ENCODE results near the gene FBXO9.
"Not testable (repeated sequence)": the region's sequence is repeated elsewhere in the genome, so short reads cannot be mapped to it uniquely, and the experiment has no call there.

The FBXO9 gene

GRCh38 chr6:53048431-53049195, 16.6 kb upstream of the FBXO9 start:
- no peak for DNase-seq

- DNase-seq = no peak
These were observed 15.8 kb upstream of the FBXO9 start for GRCh38 chr6:53049415-53049814.

- DNase-seq = not testable (repeated sequence)
These were observed 13.1 kb upstream of the FBXO9 start for GRCh38 chr6:53052152-53052551.

- no peak for DNase-seq
These were observed 10.7 kb upstream of the FBXO9 start for GRCh38 chr6:53054532-53054931.

DNA sequence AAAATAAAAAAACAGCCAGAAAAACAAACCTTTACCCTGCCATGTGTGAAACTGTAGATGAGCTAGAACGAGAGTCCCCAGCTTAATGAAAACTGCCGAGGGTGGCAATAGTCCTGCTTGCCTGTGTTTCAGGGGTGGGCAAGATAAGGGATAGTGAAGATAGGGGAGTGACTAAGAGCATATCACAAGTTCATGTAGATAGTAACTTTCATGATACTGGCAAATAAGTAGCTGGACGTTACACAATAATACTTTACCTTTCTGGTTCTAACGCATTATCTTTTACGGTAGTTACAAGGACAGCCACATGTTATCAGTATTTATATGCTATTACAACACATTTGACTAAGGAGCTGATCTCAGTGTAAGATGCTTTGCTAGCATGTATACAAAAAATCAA, 9.3 kb upstream of the FBXO9 start:
- no peak for DNase-seq

GRCh38 chr6:53056273-53056672, 8.9 kb upstream of the FBXO9 start:
- no peak for DNase-seq

GRCh38 chr6:53058388-53059195, 6.6 kb upstream of the FBXO9 start:
- DNase-seq = no peak

DNA sequence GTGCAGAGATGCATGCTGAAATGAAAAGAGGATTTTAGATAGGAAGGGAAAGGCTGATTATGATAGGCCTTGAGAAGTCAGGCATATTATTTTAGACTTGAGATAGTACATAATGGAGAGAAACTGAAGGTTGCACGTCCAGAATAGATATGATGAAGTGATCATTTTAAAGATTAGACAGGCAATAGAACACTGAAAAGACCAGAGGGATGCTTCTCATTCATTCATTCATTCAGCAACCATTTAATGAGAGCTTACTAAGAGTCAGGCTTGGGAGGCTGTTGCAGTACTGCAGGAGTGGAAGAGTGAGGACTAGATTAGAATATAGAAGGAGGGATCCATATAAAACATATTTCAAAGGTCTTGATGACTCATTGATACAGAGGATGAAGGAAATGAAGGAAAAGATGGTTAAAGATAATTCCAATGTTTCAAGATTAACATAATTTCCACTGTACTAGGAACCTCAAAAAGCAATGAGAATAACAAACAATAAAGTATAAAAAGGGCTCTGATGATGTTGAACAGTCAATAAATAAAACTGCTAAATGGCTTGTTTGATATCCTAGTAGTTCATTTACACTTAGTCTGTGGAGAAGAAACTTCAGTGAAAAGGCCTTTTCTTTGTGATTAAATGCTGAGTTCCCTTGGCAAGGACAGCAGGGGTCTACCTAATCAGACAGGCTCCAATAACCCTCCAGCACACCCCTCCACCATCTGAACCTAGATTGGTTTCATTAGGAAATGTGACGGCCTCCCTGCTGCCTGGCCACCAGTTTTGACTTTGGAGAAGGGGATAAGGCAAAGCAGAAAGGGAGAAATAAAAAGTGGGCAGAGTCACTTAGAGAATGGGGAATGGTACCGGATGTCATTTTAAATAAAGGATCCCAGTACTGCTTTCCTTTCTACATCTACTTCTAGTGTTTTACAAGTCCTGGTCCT, 5.3 kb upstream of the FBXO9 start:
- no peak for DNase-seq

- no peak for DNase-seq
These were observed 3.0 kb upstream of the FBXO9 start for GRCh38 chr6:53062169-53062539.

DNA sequence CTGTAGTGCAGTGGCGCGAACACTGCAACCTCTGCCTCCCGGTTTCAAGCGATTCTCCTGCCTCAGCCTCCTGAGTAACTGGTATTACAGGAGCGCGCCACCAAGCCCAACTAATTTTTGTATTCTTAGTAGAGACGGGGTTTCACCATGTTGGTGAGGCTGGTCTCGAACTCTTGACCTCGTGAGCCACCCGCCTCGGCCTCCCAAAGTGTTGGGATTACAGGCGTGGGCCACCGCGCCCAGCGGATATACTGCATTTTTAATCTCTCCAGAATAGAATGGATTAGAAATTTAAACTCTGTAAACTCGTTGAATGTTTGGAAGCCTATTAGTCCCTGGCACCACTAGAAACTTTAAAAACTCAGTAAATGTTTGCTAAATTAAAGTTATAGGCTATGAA, 949 bp upstream of the FBXO9 start:
- DNase-seq = not testable (repeated sequence)

DNA sequence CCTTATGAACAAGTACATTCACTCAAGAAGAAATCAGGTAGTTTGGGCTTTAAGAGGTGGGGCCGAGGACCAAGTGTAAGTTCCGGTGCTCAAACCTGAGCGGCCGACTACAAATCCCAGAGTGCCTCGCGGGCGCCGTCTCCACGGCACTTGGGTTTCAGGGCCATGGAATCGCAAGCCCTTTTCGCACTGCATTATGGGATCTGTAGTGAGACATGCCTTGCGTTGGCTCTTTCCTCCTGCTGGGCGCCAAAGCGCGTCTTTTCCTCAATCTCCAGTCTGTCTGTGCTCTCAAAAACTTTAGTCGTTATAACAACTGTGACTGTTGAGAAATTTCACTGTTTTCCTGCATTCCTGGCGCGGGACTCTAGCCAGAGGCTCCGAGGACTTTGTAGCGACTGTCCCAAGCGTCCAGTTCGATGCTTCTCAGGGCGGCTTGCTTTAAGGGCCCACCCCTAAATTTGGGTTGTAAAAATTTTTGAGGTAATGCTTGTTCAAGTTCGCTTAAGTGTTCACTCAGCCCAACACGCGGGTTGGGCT, 408 bp upstream of the FBXO9 start:
- peak; percentile 94 for DNase-seq

- DNase-seq = peak; percentile 9
These were observed 843 bp downstream of the FBXO9 start for GRCh38 chr6:53066077-53066417.

GRCh38 chr6:53066874-53067706, 1.9 kb downstream of the FBXO9 start:
- no peak for DNase-seq

- DNase-seq = no peak
These were observed 2.7 kb downstream of the FBXO9 start for GRCh38 chr6:53067849-53068361.

DNA sequence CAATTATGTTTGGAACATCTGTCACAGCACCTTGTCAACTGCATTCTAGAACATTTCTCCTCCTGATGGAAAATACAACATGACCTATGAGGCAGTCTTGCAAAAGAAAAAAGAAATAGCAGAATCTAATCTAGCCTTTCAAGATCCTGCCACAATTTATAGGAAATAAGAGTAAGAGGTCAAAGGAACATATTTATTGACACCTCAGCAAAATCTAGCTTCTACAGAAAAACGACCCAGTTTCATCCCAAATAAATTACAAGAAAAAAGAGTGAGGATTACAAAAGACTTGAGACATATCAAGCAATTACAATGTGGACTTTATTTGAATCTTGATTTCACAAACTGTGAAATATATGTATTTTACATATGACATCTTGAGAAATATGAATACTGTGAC, 4.2 kb downstream of the FBXO9 start:
- no peak for DNase-seq

DNA sequence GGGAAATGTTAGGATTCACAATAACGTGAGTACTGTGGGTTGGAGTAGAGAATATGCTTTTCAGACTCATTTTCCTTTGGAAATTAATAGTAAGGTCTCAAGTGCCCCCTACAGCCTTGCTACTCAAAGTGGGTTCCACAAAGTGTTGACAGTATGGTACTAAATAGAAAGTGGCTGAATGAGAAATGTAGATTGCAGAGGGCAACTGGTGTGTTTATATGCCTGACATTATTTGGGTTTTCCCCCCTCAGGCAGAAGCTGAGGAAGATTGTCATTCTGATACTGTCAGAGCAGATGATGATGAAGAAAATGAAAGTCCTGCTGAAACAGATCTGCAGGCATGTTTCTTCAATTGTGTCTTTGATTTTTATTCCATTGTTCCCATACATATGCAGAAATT, 5.6 kb downstream of the FBXO9 start:
- DNase-seq = no peak

DNA sequence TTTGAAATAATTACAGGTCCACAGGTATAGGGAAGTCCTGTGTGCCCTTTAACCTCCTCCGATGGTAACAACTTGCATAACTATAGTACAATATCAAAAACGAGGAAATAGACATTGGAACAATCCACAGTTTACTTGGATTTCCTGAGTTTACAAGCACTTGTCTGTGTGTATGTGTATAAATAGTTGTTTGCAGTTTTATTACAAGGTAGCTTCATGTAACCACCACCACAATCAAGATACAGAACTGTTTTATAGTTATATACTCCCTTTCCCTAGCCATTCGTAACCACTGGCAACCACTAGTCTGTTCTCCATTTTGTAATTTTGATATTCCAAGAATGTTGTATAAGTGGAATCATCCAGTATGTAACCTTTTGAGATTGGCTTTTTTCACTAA, 9.1 kb downstream of the FBXO9 start:
- no peak for DNase-seq

DNA sequence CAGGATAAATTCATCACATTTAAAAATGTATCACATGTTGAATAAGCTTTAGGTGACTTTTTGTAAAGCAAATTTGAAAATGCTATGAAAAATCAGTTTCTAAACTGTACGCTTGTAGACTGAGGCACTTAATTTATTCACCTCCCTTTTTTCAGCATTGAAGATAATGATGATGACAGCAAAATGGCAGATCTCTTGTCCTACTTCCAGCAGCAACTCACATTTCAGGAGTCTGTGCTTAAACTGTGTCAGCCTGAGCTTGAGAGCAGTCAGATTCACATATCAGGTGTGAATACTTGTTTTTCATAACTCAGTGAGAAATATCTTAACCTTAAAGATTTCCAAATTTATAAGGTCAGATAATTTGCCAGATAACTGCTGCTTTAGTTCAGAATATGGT, 15.6 kb downstream of the FBXO9 start:
- no peak for DNase-seq

GRCh38 chr6:53086302-53086701, 21.1 kb downstream of the FBXO9 start:
- no peak for DNase-seq

- DNase-seq = no peak
These were observed 24.7 kb downstream of the FBXO9 start for GRCh38 chr6:53089948-53090347.

GRCh38 chr6:53090576-53090975, 25.4 kb downstream of the FBXO9 start:
- no peak for DNase-seq

DNA sequence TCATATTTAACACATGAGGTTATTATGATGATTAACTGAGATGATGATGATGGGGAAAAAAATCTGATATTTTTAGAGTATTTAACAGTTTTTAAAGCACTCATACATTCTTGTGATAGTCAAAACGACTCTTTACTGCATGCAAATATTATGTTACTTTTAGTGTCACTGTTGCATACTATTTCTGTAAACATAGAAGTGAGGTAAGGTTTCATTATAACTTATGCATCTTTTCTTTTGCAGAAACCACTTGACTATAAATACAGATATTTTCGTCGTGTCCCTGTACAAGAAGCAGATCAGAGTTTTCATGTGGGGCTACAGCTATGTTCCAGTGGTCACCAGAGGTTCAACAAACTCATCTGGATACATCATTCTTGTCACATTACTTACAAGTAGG, 30.1 kb downstream of the FBXO9 start:
- no peak for DNase-seq

Data from activated effector memory CD4-positive, alpha-beta T cell treated with Interleukin-2 at 50 U/mL for 16 hours (primary cell).